ENCODE results near the gene HCRTR1. TPM values are rescaled to one million over a fixed set of nuclear protein-coding genes. Genes with fewer than 3 reads are reported as not detected.

Gene HCRTR1
- total and polyA plus RNA-seq, 3 donors from 2014 or later = 0.19 to 0.31 TPM; not detected in 1

DNA sequence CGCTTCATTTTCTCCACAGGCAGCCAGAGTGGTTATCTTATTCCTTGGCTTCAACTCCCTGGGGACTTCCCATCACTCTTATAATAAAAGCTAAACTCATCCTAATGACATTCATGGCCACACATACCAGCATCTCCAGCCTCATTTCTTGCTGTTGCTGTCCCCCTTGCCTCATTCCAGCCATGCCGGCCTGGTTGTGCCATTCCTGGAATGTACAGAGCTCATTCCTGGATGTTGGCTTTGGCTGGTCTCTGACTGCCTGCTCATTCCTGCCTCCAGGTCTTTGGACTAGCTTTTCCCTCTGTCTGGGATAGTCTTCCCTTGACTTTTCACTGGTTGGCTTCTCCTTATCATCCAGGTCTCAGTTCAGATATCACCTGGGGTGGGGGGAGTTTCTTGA lies 29.6 kb downstream of the HCRTR1 start:
- no peak for TF ChIP-seq POLR2A (IDR thresholded peaks at IDR 0.05)
- TF ChIP-seq, protein P1, sequence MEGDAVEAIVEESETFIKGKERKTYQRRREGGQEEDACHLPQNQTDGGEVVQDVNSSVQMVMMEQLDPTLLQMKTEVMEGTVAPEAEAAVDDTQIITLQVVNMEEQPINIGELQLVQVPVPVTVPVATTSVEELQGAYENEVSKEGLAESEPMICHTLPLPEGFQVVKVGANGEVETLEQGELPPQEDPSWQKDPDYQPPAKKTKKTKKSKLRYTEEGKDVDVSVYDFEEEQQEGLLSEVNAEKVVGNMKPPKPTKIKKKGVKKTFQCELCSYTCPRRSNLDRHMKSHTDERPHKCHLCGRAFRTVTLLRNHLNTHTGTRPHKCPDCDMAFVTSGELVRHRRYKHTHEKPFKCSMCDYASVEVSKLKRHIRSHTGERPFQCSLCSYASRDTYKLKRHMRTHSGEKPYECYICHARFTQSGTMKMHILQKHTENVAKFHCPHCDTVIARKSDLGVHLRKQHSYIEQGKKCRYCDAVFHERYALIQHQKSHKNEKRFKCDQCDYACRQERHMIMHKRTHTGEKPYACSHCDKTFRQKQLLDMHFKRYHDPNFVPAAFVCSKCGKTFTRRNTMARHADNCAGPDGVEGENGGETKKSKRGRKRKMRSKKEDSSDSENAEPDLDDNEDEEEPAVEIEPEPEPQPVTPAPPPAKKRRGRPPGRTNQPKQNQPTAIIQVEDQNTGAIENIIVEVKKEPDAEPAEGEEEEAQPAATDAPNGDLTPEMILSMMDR (IDR thresholded peaks at IDR 0.05) = no peak
- Histone ChIP-seq H3K4me3 (no peak overlapping the region), H3K27me3 (no peaks in the 10 kb centered on the region), H3K9me3 (no peaks in the 10 kb centered on the region), H3K27ac (no peak overlapping the region), H3K36me3 (ENCODE audit: low read depth, missing control alignments) (no peaks in the 10 kb centered on the region), H3K4me1 (peaks cover 27% of the 10 kb centered on the region)
- 57 to 64% methylated on average over 2 of the region's 2 CpGs for WGBS, 2 donors
- intact Hi-C loops (cut with DNase I; ENCODE audit: low total_unique reads) = no loop called here
- no peak for DNase-seq

DNA sequence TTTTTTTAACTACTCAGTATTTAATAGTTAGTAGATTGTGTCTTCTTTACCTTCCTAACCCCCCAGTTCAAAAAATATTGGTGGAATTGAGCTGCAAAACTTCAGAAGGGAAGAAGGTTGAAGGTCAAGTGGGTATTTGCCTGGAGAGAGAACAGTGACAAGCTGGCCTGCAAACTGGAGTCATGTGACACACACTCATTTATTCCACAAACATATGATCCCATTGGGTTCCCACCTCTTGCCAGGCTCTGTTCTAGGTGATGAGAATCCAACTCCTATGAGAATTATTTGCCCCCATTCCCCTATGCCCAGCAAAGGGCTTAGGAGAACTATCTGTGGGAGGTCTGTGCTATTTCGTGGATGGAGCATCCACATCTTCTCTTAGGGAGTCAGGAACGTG lies 30.7 kb downstream of the HCRTR1 start:
- WGBS, 2 donors = 64 to 69% methylated on average over 2 of the region's 2 CpGs

DNA sequence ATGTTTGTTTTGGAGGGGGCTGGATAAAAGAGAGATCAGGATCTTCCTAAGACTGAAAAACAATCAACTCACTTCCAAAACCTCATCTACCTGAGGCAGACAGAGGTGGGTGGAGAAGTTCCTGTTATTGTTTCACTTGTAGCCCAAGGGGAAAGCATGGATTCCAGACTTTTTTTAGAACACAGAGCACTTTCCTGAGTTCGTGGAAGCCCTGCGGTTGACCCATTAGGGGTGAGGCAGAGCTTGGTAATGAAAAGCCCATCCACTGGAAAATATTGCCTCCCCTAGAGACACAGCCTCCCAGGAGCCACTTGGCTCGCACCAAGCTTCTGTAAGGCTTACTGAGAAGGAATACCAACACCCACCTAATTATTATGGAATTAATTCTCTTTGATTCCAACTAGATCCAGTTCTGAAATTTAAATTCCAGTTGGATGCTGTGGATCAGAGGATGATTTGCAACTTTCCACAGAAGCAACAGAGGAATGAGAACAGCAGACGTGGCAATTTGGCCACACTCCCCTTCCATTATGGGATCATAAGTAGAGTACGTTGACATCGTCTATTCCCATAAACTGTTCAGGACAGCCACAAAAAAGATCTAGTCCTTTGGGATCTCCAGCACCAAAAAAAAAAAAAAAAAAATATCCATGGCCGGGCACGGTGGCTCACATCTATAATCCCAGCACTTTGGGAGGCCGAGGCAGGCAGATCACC lies 31.3 kb downstream of the HCRTR1 start:
- no peak overlapping the region for H3K4me3 ChIP-seq
- H3K4me1 ChIP-seq = peaks cover 20% of the 10 kb centered on the region
- 66 to 67% methylated on average over 9 of the region's 9 CpGs for WGBS, 2 donors
- no peak for TF ChIP-seq POLR2A (IDR thresholded peaks at IDR 0.05)
- TF ChIP-seq, protein P1 (IDR thresholded peaks at IDR 0.05) = no peak
- H3K27ac ChIP-seq = peak overlapping the region in 1 of 2 donors; percentile 19
- H3K9me3 ChIP-seq = no peaks in the 10 kb centered on the region
- intact Hi-C loops (cut with DNase I; ENCODE audit: low total_unique reads) = no loop called here
- DNase-seq = no peak
- H3K27me3 ChIP-seq = no peaks in the 10 kb centered on the region
- H3K36me3 ChIP-seq (ENCODE audit: low read depth, missing control alignments) = no peaks in the 10 kb centered on the region

More for the DNA sequence above, 30.7 kb downstream of the HCRTR1 start:
- Histone ChIP-seq H3K36me3 (ENCODE audit: low read depth, missing control alignments) (no peaks in the 10 kb centered on the region), H3K27ac (peak overlapping the region in 1 of 2 donors; percentile 19), H3K4me3 (no peak overlapping the region), H3K9me3 (no peaks in the 10 kb centered on the region), H3K27me3 (no peaks in the 10 kb centered on the region), H3K4me1 (peaks cover 26% of the 10 kb centered on the region)
- intact Hi-C loops (cut with DNase I; ENCODE audit: low total_unique reads) = no loop called here
- TF ChIP-seq, protein P1 (IDR thresholded peaks at IDR 0.05) = no peak
- TF ChIP-seq POLR2A (IDR thresholded peaks at IDR 0.05) = no peak
- DNase-seq = no peak

DNA sequence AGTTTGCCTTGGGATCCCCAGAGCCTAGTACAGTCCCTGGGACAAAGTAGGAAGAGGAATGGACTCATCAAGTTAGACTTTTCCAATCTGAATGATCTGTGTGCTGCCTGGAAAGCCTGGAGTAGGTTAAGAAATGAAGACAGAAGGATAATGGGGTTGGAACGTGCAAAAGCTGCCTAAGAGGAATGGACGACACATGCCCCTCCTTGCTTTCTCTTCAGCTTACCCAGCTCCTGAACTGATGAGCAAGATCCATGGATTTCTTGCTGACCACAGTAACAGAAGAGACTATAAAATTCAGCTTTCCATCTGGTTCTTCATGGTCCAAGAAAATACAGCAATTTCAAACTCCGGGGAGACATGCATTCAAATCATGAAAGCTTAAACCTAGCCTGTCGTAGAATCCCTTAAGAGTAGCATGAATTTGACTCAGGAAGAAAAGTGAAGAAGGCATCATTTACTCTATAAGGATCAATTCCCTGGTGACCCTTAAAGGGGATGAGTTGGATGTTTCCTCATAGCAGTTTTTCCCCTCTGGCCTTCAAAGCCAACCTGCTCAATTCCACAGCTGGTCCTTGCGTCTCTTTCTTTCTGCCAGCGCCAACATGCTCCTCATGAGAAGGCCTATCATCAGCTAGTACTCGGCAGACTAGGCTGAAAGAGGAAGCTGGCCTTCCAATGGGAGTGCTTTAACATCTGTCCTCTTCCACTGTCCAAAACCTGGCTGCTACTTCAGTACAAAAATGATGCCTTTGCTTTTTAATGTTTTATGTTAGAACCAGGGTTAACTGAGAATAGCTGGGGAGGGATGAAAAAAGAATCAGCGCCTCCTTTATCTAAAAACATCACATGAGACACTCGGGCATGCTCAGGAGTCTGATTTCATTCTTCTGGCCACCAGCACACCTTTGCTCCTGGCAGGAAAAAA lies 32.9 kb downstream of the HCRTR1 start:
- Histone ChIP-seq H3K36me3 (ENCODE audit: low read depth, missing control alignments) (no peaks in the 10 kb centered on the region), H3K4me1 (peaks cover 17% of the 10 kb centered on the region), H3K9me3 (no peaks in the 10 kb centered on the region), H3K27me3 (no peaks in the 10 kb centered on the region), H3K4me3 (no peak overlapping the region), H3K27ac (no peak overlapping the region)
- intact Hi-C loops (cut with DNase I; ENCODE audit: low total_unique reads) = no loop called here
- 73 to 76% methylated on average over 9 of the region's 9 CpGs for WGBS, 2 donors
- DNase-seq = no peak
- TF ChIP-seq, protein P1 (IDR thresholded peaks at IDR 0.05) = no peak
- TF ChIP-seq POLR2A (IDR thresholded peaks at IDR 0.05) = no peak
